ENCODE data around the gene ANKFN1. TPM values are rescaled to one million over a fixed set of nuclear protein-coding genes. Genes with fewer than 3 reads are reported as not detected.

Gene ANKFN1
- total RNA-seq, 1 experiment from 2014 or later = not detected

DNA sequence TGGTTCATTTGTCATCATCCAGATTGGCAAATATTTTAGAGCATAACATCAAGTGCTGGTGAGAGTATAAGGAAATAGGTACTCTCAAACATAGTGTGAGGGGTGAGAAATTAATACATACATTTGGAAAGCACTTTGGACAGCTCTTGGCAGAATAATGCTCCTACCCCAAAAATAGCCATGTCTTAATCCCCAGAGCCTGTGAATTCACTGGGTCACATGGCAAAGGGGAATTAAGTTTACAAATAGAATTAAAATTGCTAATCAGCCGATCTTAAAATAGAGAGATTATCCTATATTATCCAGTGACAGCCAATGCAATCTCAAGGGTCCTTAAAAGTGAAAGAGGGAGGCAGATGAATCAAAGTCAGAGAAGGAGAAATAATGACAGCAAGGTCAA lies 38.8 kb upstream of the ANKFN1 start:
- DNase-seq (ENCODE audit: low spot score) = no peak
- no peaks in the 10 kb centered on the region for H3K36me3 ChIP-seq (ENCODE audit: insufficient read depth, low read length, poor library complexity, severe bottlenecking)
- H3K27ac ChIP-seq (ENCODE audit: low read depth, low read length, poor library complexity, severe bottlenecking) = no peak overlapping the region
- H3K4me3 ChIP-seq (ENCODE audit: low read depth, low read length, poor library complexity, severe bottlenecking) = no peak overlapping the region
- BruUV-seq (replicated peaks) = no TSS peak
- ChIA-PET CTCF (no interaction called here), POLR2A (ENCODE audit: low non-redundant PET) (no interaction called here)
- no peaks in the 10 kb centered on the region for H3K4me1 ChIP-seq (ENCODE audit: insufficient read depth, low read length, poor library complexity, severe bottlenecking)
- TF ChIP-seq, protein P1, sequence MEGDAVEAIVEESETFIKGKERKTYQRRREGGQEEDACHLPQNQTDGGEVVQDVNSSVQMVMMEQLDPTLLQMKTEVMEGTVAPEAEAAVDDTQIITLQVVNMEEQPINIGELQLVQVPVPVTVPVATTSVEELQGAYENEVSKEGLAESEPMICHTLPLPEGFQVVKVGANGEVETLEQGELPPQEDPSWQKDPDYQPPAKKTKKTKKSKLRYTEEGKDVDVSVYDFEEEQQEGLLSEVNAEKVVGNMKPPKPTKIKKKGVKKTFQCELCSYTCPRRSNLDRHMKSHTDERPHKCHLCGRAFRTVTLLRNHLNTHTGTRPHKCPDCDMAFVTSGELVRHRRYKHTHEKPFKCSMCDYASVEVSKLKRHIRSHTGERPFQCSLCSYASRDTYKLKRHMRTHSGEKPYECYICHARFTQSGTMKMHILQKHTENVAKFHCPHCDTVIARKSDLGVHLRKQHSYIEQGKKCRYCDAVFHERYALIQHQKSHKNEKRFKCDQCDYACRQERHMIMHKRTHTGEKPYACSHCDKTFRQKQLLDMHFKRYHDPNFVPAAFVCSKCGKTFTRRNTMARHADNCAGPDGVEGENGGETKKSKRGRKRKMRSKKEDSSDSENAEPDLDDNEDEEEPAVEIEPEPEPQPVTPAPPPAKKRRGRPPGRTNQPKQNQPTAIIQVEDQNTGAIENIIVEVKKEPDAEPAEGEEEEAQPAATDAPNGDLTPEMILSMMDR (conservative IDR thresholded peaks at IDR 0.05; ENCODE audit: low read depth, low read length) = no peak
- no peak for TF ChIP-seq EZH2 (IDR thresholded peaks at IDR 0.05; ENCODE audit: borderline replicate concordance, low read depth, low read length, poor library complexity, severe bottlenecking)
- H3K9me3 ChIP-seq (ENCODE audit: low read depth, low read length, poor library complexity, severe bottlenecking) = no peaks in the 10 kb centered on the region
- intact Hi-C loops (cut with micrococcal nuclease; ENCODE audit: unreplicated experiment) = no loop called here
- peaks cover 7% of the 10 kb centered on the region for H3K27me3 ChIP-seq (replicated peaks; ENCODE audit: insufficient read depth, low read depth, low read length, poor library complexity)

DNA sequence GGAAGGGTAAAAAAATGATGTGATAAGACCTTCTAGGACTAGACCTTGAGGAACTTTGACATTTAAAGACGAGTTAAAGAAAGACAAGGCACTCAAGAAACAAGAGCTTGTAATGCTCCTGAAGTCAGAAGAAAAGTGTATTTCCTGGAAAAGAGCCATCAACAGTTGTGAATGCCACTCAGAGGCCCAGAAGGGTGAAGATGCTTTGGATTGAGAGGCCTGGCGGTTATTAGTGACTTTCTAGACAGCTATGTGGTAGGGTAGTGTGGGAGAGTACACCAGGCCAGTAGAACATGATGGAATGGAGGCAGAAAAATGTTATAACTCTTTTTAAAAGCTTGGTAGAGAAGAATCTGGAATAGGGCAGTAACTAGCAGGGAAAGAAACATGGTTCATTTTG lies 34.1 kb upstream of the ANKFN1 start:
- no peak for DNase-seq (ENCODE audit: low spot score)
- Histone ChIP-seq H3K27me3 (replicated peaks; ENCODE audit: insufficient read depth, low read depth, low read length, poor library complexity) (peaks cover 7% of the 10 kb centered on the region), H3K36me3 (ENCODE audit: insufficient read depth, low read length, poor library complexity, severe bottlenecking) (no peaks in the 10 kb centered on the region), H3K27ac (ENCODE audit: low read depth, low read length, poor library complexity, severe bottlenecking) (no peak overlapping the region), H3K4me1 (ENCODE audit: insufficient read depth, low read length, poor library complexity, severe bottlenecking) (no peaks in the 10 kb centered on the region), H3K4me3 (ENCODE audit: low read depth, low read length, poor library complexity, severe bottlenecking) (no peak overlapping the region), H3K9me3 (ENCODE audit: low read depth, low read length, poor library complexity, severe bottlenecking) (no peaks in the 10 kb centered on the region)
- no peak for TF ChIP-seq EZH2 (IDR thresholded peaks at IDR 0.05; ENCODE audit: borderline replicate concordance, low read depth, low read length, poor library complexity, severe bottlenecking)
- TF ChIP-seq, protein P1 (conservative IDR thresholded peaks at IDR 0.05; ENCODE audit: low read depth, low read length) = no peak
- BruUV-seq (replicated peaks) = no TSS peak
- CTCF ChIA-PET = no interaction called here
- intact Hi-C loops (cut with micrococcal nuclease; ENCODE audit: unreplicated experiment) = no loop called here
- POLR2A ChIA-PET (ENCODE audit: low non-redundant PET) = no interaction called here

DNA sequence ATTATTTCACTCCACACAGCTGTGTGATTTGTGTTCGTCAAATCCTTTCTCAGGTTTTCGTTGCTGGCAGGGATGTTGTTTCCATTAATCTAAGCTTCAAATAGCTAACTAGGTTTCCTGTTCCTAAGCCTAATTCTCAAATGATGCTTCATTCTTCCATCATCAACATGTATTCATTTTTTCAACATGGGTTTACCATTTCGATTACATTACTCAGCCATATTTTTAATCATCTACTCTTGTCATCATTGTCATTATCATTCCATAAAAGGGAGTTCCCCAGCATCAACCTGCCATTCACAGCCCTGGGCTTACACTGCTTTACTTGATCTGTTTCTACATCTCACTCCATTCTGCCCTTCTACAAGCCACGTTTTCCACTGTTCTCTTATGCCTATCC lies 33.3 kb upstream of the ANKFN1 start:
- CTCF ChIA-PET = no interaction called here

More for the DNA sequence above, 33.3 kb upstream of the ANKFN1 start:
- Histone ChIP-seq H3K9me3 (ENCODE audit: low read depth, low read length, poor library complexity, severe bottlenecking) (no peaks in the 10 kb centered on the region), H3K27me3 (replicated peaks; ENCODE audit: insufficient read depth, low read depth, low read length, poor library complexity) (peaks cover 7% of the 10 kb centered on the region), H3K4me3 (ENCODE audit: low read depth, low read length, poor library complexity, severe bottlenecking) (no peak overlapping the region), H3K4me1 (ENCODE audit: insufficient read depth, low read length, poor library complexity, severe bottlenecking) (no peaks in the 10 kb centered on the region), H3K27ac (ENCODE audit: low read depth, low read length, poor library complexity, severe bottlenecking) (no peak overlapping the region), H3K36me3 (ENCODE audit: insufficient read depth, low read length, poor library complexity, severe bottlenecking) (no peaks in the 10 kb centered on the region)
- no TSS peak for BruUV-seq (replicated peaks)
- intact Hi-C loops (cut with micrococcal nuclease; ENCODE audit: unreplicated experiment) = no loop called here
- TF ChIP-seq EZH2 (IDR thresholded peaks at IDR 0.05; ENCODE audit: borderline replicate concordance, low read depth, low read length, poor library complexity, severe bottlenecking) = no peak
- no peak for DNase-seq (ENCODE audit: low spot score)
- POLR2A ChIA-PET (ENCODE audit: low non-redundant PET) = no interaction called here

Data from A673 (cell line).